PFSK-1 (cell line): ENCODE data around the gene PITPNM3.

Experiments
- FOXP2 ChIP-seq: optimal IDR thresholded peaks from 2 replicates; pipeline ENCODE3; 2011; ENCODE audit warnings: borderline replicate concordance, control low read depth, inconsistent platforms; ENCODE audit not compliant: insufficient read depth; ENCODE audit errors: extremely low read length, extremely low read depth
- POLR2AphosphoS5 ChIP-seq: IDR thresholded peaks from 2 replicates; pipeline ENCODE4 v1.6.1; 2012; ENCODE audit warnings: low read depth, mild to moderate bottlenecking, control low read depth, low read length, moderate library complexity
- SIN3A ChIP-seq: IDR thresholded peaks from 2 replicates; pipeline ENCODE4 v1.6.1; 2012; ENCODE audit warnings: mild to moderate bottlenecking, low read length, moderate library complexity, borderline replicate concordance; ENCODE audit not compliant: insufficient read depth
- TAF1 ChIP-seq: IDR thresholded peaks from 2 replicates; pipeline ENCODE4 v1.6.1; 2012; ENCODE audit warnings: low read length, control low read depth, borderline replicate concordance; ENCODE audit not compliant: insufficient read depth
- TF ChIP-seq, protein P1 (sequence below), 2 experiments: IDR thresholded peaks; 2 replicates each; pipeline versions ENCODE4 v1.6.1 to v1.8.0; 2011 to 2012; ENCODE audit warnings: low read depth in 2 of 2, low read length in 2 of 2, control low read depth in 1 of 2, inconsistent platforms in 1 of 2, mild to moderate bottlenecking in 1 of 2, moderate library complexity in 1 of 2; ENCODE audit not compliant: insufficient read depth in 1 of 2

DNA sequence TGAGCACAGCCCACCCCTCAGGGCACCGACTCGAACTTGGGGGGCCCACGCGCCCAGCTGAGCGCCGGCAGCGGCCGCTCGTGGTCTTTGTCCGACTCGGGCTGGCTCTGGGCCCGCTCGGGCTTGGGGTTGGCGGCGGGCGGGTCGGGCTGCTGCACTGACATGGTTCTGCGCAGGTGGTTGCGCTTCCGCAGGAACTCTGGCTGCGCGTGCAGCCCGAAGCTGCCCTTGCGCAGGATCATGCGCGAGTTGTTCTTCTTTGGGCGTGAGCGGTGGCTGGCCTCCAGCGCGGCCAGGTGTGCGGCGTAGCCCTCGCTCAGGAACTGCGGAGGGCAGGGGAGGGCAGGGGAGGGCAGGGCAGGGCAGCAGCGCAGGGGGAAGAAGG is 101.0 kb downstream of the PITPNM3 start:
- TF ChIP-seq POLR2AphosphoS5 (no peak), FOXP2 (no peak), TAF1 (no peak), SIN3A (no peak)
- TF ChIP-seq, protein P1, sequence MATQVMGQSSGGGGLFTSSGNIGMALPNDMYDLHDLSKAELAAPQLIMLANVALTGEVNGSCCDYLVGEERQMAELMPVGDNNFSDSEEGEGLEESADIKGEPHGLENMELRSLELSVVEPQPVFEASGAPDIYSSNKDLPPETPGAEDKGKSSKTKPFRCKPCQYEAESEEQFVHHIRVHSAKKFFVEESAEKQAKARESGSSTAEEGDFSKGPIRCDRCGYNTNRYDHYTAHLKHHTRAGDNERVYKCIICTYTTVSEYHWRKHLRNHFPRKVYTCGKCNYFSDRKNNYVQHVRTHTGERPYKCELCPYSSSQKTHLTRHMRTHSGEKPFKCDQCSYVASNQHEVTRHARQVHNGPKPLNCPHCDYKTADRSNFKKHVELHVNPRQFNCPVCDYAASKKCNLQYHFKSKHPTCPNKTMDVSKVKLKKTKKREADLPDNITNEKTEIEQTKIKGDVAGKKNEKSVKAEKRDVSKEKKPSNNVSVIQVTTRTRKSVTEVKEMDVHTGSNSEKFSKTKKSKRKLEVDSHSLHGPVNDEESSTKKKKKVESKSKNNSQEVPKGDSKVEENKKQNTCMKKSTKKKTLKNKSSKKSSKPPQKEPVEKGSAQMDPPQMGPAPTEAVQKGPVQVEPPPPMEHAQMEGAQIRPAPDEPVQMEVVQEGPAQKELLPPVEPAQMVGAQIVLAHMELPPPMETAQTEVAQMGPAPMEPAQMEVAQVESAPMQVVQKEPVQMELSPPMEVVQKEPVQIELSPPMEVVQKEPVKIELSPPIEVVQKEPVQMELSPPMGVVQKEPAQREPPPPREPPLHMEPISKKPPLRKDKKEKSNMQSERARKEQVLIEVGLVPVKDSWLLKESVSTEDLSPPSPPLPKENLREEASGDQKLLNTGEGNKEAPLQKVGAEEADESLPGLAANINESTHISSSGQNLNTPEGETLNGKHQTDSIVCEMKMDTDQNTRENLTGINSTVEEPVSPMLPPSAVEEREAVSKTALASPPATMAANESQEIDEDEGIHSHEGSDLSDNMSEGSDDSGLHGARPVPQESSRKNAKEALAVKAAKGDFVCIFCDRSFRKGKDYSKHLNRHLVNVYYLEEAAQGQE (IDR thresholded peaks at IDR 0.05; ENCODE audit: insufficient read depth in 1 of 2, low read depth in 2 of 2, low read length in 2 of 2) = no peak
